ENCODE measurements around the gene ADAMTS19. TPM values are rescaled to one million over a fixed set of nuclear protein-coding genes. Genes with fewer than 3 reads are reported as not detected.

Gene ADAMTS19
- under 1 TPM in 2 of 4 donors, not detected in 2; 0.51 to 0.88 TPM for total RNA-seq

GRCh38 chr5:129459777-129460671, at the start of gene ADAMTS19:
TSS of gene ADAMTS19 (plus strand) at chr5:129460298. CDS start at chr5:129460392, 94 bp downstream.
- TF ChIP-seq, protein P1, sequence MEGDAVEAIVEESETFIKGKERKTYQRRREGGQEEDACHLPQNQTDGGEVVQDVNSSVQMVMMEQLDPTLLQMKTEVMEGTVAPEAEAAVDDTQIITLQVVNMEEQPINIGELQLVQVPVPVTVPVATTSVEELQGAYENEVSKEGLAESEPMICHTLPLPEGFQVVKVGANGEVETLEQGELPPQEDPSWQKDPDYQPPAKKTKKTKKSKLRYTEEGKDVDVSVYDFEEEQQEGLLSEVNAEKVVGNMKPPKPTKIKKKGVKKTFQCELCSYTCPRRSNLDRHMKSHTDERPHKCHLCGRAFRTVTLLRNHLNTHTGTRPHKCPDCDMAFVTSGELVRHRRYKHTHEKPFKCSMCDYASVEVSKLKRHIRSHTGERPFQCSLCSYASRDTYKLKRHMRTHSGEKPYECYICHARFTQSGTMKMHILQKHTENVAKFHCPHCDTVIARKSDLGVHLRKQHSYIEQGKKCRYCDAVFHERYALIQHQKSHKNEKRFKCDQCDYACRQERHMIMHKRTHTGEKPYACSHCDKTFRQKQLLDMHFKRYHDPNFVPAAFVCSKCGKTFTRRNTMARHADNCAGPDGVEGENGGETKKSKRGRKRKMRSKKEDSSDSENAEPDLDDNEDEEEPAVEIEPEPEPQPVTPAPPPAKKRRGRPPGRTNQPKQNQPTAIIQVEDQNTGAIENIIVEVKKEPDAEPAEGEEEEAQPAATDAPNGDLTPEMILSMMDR (IDR thresholded peaks at IDR 0.05; ENCODE audit: low read depth), result no peak

- TF ChIP-seq, protein P1 (IDR thresholded peaks at IDR 0.05; ENCODE audit: low read depth), result no peak
These were observed 49.6 kb upstream of the ADAMTS19 start for GRCh38 chr5:129410488-129410887.

DNA sequence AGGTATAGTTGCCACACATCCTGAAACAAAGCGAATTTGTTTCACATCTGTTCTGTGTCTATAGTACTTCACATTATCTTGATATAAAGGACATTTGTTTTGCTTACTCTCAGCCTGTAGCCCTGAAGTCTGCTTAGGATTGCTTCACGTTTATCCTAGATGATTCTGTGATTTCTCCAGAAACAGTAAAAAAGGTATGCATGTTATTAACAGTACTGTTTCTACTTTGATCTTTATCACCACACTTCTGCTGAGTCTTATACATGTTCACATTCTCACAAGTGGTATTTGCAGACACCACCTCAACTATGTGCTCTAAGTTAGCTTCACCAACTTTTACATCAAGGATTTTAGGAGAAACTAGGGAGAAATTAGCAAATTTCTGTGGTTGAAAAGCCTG, 47.4 kb upstream of the ADAMTS19 start:
- TF ChIP-seq, protein P1 (IDR thresholded peaks at IDR 0.05; ENCODE audit: low read depth), result no peak

GRCh38 chr5:129413570-129413969, 46.5 kb upstream of the ADAMTS19 start:
- TF ChIP-seq, protein P1 (IDR thresholded peaks at IDR 0.05; ENCODE audit: low read depth), result no peak

DNA sequence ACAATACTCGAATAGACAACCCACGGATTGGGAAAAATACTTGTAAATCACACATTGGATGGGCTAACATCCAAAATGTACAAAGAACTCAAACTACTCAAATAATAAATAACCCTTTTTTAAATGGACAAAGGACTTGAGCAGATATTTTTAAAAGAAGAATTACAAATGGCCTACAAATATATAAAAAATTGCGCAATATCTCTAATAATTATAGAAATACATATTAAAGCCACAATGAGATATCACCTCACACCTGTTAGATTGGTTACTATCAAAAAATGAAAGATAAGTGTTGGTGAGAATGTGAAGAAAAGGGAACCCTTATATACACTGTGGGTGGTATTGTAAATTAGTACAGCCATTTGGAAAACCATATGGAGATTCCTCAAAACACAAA, 40.8 kb upstream of the ADAMTS19 start:
- TF ChIP-seq, protein P1 (IDR thresholded peaks at IDR 0.05; ENCODE audit: low read depth), result no peak

DNA sequence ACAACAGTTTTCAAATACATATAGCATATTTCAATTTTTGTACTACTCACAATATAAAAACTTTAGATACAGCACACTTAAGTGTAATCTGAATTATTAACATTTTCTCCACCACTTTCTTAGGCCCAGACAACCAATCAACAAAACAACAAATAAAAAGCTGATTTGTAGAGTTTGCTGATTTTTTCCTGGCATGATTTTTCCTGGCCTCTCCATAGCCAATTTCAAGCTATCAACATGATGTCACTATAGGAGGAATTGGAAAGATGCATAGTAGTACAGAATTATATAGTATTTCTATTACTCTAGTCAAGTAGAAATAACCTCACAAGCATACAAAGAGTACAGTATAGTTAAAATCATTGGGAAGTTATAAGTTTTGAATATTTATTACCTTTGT, 35.1 kb upstream of the ADAMTS19 start:
- TF ChIP-seq, protein P1 (IDR thresholded peaks at IDR 0.05; ENCODE audit: low read depth), result no peak

GRCh38 chr5:129426071-129426470, 34.0 kb upstream of the ADAMTS19 start:
- TF ChIP-seq, protein P1 (IDR thresholded peaks at IDR 0.05; ENCODE audit: low read depth), result no peak

Data from subcutaneous adipose tissue (tissue), 4 donors.